ENCODE results near the gene MAML2. TPM values are rescaled to one million over a fixed set of nuclear protein-coding genes. Genes with fewer than 3 reads are reported as not detected.

The MAML2 gene
- total RNA-seq, 3 donors from 2014 or later: 45.6 to 82.8 (median 68.2) TPM

DNA sequence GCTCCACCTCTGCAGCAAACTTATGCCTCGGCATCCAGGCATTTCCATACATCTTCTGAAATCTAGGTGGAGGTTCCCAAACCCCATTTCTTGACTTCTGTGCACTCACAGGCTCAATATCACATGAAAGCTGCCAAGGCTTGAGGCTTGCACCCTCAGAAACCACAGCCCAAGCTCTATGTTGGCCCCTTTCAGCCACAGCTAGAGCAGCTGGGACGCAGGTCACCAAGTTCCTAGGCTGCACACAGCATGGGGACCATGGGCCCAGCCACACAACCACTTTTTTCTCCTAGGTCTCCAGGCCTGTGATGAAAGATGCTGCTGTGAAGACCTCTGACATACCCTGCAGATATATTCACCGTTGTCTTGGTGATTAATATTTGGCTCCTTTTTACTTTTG, 394.4 kb downstream of the MAML2 start:
- H3K27me3 ChIP-seq: no peaks in the 10 kb centered on the region
- intact Hi-C loops (cut with DNase I; ENCODE audit: low total_unique reads): no loop called here
- H3K9me3 ChIP-seq: peaks cover 8 to 13% of the 10 kb centered on the region in 2 donors
- H3K4me1 ChIP-seq: no peaks in the 10 kb centered on the region
- TF ChIP-seq, protein P1, sequence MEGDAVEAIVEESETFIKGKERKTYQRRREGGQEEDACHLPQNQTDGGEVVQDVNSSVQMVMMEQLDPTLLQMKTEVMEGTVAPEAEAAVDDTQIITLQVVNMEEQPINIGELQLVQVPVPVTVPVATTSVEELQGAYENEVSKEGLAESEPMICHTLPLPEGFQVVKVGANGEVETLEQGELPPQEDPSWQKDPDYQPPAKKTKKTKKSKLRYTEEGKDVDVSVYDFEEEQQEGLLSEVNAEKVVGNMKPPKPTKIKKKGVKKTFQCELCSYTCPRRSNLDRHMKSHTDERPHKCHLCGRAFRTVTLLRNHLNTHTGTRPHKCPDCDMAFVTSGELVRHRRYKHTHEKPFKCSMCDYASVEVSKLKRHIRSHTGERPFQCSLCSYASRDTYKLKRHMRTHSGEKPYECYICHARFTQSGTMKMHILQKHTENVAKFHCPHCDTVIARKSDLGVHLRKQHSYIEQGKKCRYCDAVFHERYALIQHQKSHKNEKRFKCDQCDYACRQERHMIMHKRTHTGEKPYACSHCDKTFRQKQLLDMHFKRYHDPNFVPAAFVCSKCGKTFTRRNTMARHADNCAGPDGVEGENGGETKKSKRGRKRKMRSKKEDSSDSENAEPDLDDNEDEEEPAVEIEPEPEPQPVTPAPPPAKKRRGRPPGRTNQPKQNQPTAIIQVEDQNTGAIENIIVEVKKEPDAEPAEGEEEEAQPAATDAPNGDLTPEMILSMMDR (IDR thresholded peaks at IDR 0.05): no peak
- no peak for TF ChIP-seq POLR2A (IDR thresholded peaks at IDR 0.05)
- no peak for TF ChIP-seq POLR2AphosphoS5 (IDR thresholded peaks at IDR 0.05)
- no peak overlapping the region for H3K4me3 ChIP-seq
- DNase-seq (ENCODE audit: low spot score in 2 of 2): no peak
- no peak overlapping the region for H3K27ac ChIP-seq
- H3K36me3 ChIP-seq: no peaks in the 10 kb centered on the region

GRCh38 chr11:95944623-95945022, 398.4 kb downstream of the MAML2 start:
- TF ChIP-seq POLR2A (IDR thresholded peaks at IDR 0.05): no peak
- no peak for TF ChIP-seq POLR2AphosphoS5 (IDR thresholded peaks at IDR 0.05)
- TF ChIP-seq, protein P1 (IDR thresholded peaks at IDR 0.05): no peak

DNA sequence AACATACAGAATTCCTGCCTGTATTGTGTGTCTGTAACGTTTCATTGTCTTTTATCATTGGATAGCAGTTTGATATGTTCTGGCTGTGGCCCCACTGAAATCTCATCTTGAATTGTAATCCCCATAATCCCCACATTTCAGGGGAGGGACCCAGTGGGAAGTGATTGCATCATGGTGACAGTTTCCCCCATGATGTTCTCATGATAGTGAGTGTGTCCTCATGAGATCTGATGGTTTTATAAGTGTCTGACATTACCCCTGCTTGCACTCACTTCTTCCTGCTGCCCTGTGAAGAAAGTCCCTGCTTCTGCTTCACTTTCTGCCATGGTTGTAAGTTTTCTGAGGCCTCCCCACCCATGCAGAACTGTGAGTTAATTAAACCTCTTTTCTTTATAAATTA, 399.4 kb downstream of the MAML2 start:
- Histone ChIP-seq H3K4me1 (no peaks in the 10 kb centered on the region), H3K27me3 (no peaks in the 10 kb centered on the region), H3K4me3 (no peak overlapping the region), H3K9me3 (peaks cover 8 to 13% of the 10 kb centered on the region in 2 donors), H3K27ac (no peak overlapping the region), H3K36me3 (no peaks in the 10 kb centered on the region)
- intact Hi-C loops (cut with DNase I; ENCODE audit: low total_unique reads): no loop called here
- no peak for DNase-seq (ENCODE audit: low spot score in 2 of 2)
- no peak for TF ChIP-seq POLR2AphosphoS5 (IDR thresholded peaks at IDR 0.05)
- TF ChIP-seq, protein P1 (IDR thresholded peaks at IDR 0.05): no peak
- TF ChIP-seq POLR2A (IDR thresholded peaks at IDR 0.05): no peak

More at GRCh38 chr11:95944623-95945022, 398.4 kb downstream of the MAML2 start:
- DNase-seq (ENCODE audit: low spot score in 2 of 2): no peak
- intact Hi-C loops (cut with DNase I; ENCODE audit: low total_unique reads): no loop called here
- no peaks in the 10 kb centered on the region for H3K36me3 ChIP-seq
- H3K27ac ChIP-seq: no peak overlapping the region
- H3K4me3 ChIP-seq: no peak overlapping the region
- peaks cover 8 to 13% of the 10 kb centered on the region in 2 donors for H3K9me3 ChIP-seq
- H3K27me3 ChIP-seq: no peaks in the 10 kb centered on the region
- no peaks in the 10 kb centered on the region for H3K4me1 ChIP-seq

- no peak overlapping the region for H3K27ac ChIP-seq
- no peak for DNase-seq (ENCODE audit: low spot score in 2 of 2)
- intact Hi-C loops (cut with DNase I; ENCODE audit: low total_unique reads): no loop called here
- H3K36me3 ChIP-seq: no peaks in the 10 kb centered on the region
- H3K4me3 ChIP-seq: no peak overlapping the region
- H3K9me3 ChIP-seq: peaks cover 0 to 9% of the 10 kb centered on the region in 2 donors
- TF ChIP-seq, protein P1 (IDR thresholded peaks at IDR 0.05): no peak
- TF ChIP-seq POLR2A (IDR thresholded peaks at IDR 0.05): no peak
- no peak for TF ChIP-seq POLR2AphosphoS5 (IDR thresholded peaks at IDR 0.05)
- H3K4me1 ChIP-seq: no peaks in the 10 kb centered on the region
- no peaks in the 10 kb centered on the region for H3K27me3 ChIP-seq
These were observed 403.9 kb downstream of the MAML2 start for GRCh38 chr11:95939091-95939490.

DNA sequence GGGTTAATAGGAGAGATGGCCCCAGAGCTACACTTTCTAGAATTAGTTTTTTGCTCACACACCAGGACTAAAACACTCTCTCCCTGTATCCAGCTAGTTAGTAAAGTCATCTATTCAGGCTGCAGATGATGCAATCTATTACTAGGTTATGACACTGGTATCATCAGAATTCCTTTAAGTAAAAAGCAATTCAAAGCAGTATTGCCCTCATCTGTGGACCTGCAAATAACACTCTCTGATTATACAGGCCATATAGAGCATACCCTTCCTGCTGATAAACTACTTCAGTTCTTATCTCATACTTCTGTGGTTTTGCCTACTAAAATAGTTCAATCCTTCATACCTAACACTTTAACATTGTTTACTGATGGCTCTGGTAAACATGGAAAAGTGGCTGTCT, 405.6 kb downstream of the MAML2 start:
- TF ChIP-seq POLR2AphosphoS5 (IDR thresholded peaks at IDR 0.05) (no peak), POLR2A (IDR thresholded peaks at IDR 0.05) (no peak)
- TF ChIP-seq, protein P1 (IDR thresholded peaks at IDR 0.05): no peak

More for the DNA sequence above, 405.6 kb downstream of the MAML2 start:
- Histone ChIP-seq H3K9me3 (peaks cover 0 to 6% of the 10 kb centered on the region in 2 donors), H3K4me1 (no peaks in the 10 kb centered on the region), H3K27me3 (no peaks in the 10 kb centered on the region), H3K4me3 (no peak overlapping the region), H3K36me3 (no peaks in the 10 kb centered on the region), H3K27ac (no peak overlapping the region)
- DNase-seq (ENCODE audit: low spot score in 2 of 2): no peak
- intact Hi-C loops (cut with DNase I; ENCODE audit: low total_unique reads): no loop called here
